Measurements from ENCODE around the gene CRTAC1.

Gene CRTAC1

DNA sequence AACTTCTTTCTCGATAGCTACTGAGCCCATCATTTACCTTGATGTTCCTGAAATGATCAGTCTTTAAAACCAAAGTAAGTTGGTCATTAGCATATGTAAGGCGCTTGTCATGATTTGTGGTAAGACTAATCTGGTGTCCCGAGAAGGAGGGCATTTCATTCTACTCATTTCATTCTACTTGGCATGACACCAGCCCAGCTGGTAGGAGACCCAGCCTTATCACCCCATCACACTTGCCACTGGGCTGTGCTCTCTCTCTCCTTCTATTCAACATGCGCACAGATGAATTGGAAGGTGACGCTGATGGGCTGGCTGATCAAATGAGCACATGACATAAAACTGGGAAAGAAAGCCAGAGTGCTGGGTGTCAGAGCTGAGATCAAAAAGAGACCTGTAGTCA, 65.7 kb downstream of the CRTAC1 start:
- DNase-seq = no peak

DNA sequence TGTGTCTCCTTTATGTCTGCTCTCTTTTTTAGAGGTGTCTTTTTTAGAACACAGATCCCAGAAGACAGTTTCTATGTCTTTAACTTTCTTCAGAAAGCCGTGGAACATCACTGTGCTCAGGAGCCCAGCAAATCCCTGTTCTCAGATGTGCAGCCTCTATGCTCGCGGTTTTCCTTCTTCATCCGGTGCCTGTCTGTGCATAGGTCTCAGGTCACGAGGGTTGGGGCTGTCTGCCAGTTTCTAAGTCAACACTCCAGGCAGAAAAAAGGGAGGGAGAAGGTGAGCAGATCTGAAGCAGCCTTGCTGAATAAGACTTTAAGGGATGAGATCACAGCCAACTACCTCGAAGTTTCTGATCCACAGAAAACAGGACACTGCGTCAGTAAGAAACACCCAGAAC, 68.5 kb downstream of the CRTAC1 start:
- no peak for DNase-seq

- DNase-seq = no peak
Measured at GRCh38 chr10:97960269-97961056, 70.0 kb downstream of the CRTAC1 start.

GRCh38 chr10:97949462-97949861, 81.0 kb downstream of the CRTAC1 start:
- no peak for DNase-seq

GRCh38 chr10:97948822-97949221, 81.6 kb downstream of the CRTAC1 start:
- no peak for DNase-seq

GRCh38 chr10:97944772-97945171, 85.6 kb downstream of the CRTAC1 start:
- no peak for DNase-seq

GRCh38 chr10:97943294-97943693, 87.1 kb downstream of the CRTAC1 start:
- no peak for DNase-seq

GRCh38 chr10:97940534-97940933, 89.9 kb downstream of the CRTAC1 start:
- no peak for DNase-seq

- no peak for DNase-seq
Measured at GRCh38 chr10:97939446-97939990, 90.9 kb downstream of the CRTAC1 start.

- no peak for DNase-seq
Measured at GRCh38 chr10:97937928-97938327, 92.5 kb downstream of the CRTAC1 start.

DNA sequence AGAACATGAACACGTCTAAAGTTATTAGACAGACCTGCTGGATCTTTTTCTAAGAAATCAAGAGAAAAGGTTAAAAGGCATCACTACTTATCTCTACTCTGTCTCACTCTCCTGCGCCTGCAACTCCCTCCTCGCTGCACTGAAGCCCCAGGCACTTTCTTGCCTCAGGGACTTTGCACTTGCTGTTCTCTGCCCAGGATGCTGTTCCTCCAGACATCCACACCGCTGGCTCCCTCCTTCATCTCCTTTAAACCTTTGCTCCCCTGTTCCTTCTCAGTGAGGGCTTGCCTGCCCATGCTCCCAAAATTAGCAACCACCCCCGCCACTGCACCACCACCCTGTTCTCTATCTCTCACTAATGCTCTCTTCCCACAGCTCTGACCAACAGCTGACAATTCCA, 93.4 kb downstream of the CRTAC1 start:
- no peak for DNase-seq

DNA sequence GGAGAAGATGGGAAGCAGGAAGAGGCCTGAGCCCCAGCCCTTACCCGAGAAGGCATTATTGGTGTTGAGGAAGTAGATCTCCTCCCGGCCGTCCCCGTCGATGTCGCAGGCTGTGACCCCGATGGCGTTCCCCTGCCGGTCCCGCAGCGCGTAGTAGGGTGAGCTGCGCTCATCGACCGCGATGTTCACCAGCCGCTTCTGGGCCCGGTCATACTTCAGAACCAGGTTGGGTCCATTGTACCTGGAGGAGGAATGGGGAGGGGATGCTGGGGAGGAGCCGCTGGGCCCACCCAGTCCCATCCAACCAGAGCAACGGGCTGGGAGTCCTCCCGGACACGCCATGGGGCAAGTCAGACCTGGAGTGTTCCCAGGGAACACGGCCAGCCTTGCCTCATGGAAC, 94.3 kb downstream of the CRTAC1 start:
- DNase-seq = no peak

- no peak for DNase-seq
Measured at GRCh38 chr10:97932932-97933530, 97.4 kb downstream of the CRTAC1 start.

GRCh38 chr10:97931041-97931440, 99.4 kb downstream of the CRTAC1 start:
- DNase-seq = no peak

- DNase-seq = no peak
Measured at GRCh38 chr10:97928897-97929296, 101.5 kb downstream of the CRTAC1 start.

DNA sequence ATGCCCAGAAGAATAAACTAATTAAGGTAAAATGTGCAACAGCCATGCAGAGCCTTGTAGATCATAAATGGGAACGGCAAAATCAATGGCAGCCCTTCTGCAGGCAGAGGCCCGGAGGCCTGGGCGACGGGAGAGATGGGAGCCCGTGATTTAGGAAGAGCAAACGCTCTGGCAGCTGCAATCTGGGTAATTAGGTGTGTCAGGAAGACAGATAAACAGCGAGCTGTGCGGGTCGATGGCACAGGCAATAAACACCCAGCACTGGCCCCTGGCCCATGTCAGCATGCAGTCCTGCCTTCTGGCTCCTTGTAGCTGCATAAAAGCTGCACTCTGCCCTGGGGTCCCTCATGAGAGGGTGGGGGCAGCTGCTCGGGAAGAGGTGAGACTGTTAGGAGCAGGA, 102.8 kb downstream of the CRTAC1 start:
- DNase-seq = no peak

GRCh38 chr10:97926055-97926454, 104.4 kb downstream of the CRTAC1 start:
- DNase-seq = no peak

DNA sequence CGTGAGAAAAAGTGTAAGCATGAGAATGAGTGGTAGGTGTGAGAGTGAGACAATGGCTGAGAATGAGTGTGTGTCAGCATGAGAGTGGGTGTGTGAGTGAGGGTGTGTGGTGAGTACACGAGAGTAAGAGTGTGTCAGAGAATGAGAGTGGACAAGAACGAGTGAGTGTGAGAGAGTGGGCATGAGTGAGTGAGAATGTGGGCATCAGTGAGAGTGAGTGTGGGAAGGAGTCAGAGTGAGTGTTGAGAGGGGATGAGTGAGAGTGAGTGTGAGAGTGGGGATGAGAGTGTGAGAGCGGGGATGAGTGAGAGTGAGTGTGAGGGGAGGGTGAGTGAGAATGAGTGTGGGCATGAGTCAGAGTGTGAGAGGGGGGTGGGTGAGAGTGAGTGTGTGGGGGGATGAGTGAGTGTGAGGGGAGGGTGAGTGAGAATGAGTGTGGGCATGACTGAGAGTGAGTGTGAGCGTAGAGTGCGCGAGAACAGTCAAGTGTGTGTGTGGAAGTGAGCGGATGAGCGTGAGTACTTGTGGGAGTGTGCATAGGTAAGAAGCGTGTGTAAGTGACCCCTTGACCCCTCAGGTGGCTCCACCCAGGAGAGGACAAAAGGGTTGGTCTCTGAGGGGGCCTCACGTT, 105.0 kb downstream of the CRTAC1 start:
- DNase-seq = no peak

GRCh38 chr10:97924678-97925077, 105.7 kb downstream of the CRTAC1 start:
- no peak for DNase-seq

DNA sequence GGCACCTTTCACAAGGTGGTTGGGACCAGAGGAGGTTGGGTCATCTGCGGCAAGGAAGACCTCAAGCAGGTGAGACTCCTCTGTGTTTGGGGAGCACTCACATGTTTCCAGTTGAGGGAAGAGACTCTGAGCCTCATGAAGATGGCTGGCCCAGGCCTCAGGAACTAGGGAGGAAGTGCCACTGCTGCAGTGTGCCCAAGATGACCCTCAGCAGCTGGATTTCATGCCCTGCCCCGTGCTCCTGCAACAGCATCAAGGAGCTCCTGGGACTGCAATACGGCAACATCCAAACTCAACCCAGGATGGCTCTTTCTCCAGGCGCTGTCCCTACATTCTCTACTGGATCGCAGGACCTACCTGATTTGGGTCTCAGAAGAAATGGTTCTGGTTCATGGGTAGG, 106.9 kb downstream of the CRTAC1 start:
- DNase-seq = no peak

GRCh38 chr10:97923057-97923456, 107.4 kb downstream of the CRTAC1 start:
- no peak for DNase-seq

- DNase-seq = no peak
Measured at GRCh38 chr10:97922022-97922758, 108.2 kb downstream of the CRTAC1 start.

DNA sequence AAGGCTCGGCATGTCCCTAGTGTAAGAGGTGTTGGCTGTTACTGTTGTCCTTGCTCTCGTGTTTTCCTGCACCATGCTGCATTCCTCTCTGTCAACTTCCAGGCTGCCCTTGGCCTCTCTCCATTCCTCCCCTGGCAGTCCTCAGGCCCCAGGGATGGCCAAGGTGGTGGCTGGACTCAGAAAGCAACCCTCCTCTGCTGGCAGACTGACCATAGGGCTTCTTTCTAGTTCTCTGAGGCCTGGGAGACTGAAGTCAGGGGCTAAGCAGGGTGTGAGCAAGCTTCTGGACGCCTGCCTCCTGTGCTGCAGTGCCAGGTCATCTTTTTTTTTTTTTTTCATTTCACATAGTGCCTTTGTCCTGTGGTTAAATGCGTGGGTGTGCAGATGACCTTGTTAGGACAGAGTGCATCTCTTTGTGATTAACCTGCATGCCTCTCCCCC, 108.8 kb downstream of the CRTAC1 start:
- DNase-seq = no peak
